SK-N-SH treated with all-trans-retinoic acid at 6 μM for 48 hours (cell line): ENCODE results near the gene OR2K2.
"Not testable (repeated sequence)": the region's sequence is repeated elsewhere in the genome, so short reads cannot be mapped to it uniquely, and the experiment has no call there.

ENCODE experiments used
- ATAC-seq: fragments of 200-7000 bp; cut with Tn5 transposase; 3 replicates; pipeline ENCODE4 v1.9.1; 2020; ENCODE audit warnings: mild to moderate bottlenecking, moderate library complexity
- ARNTL ChIP-seq: fragments of 450-650 bp; formaldehyde crosslinking; IDR thresholded peaks from 2 replicates; pipeline ENCODE4 v1.5.0; 2020; ENCODE audit warnings: low read depth, mild to moderate bottlenecking, moderate library complexity, borderline replicate concordance
- CREB5 ChIP-seq: fragments of 250-450 bp; sonication (Bioruptor Pico); IDR thresholded peaks from 2 replicates; pipeline ENCODE4 v1.5.1; 2020; ENCODE audit warnings: low read depth, mild to moderate bottlenecking, moderate library complexity
- CSRNP3 ChIP-seq: fragments of 250-450 bp; sonication (Bioruptor Pico); IDR thresholded peaks from 2 replicates; pipeline ENCODE4 v1.5.1; 2021; ENCODE audit warnings: mild to moderate bottlenecking, moderate library complexity
- ESRRG ChIP-seq: fragments of 250-450 bp; sonication (Bioruptor Pico); IDR thresholded peaks from 2 replicates; pipeline ENCODE4 v1.6.1; 2021; ENCODE audit warnings: mild to moderate bottlenecking
- ISL1 ChIP-seq: fragments of 250-450 bp; sonication (Bioruptor Pico); IDR thresholded peaks from 2 replicates; pipeline ENCODE4 v2.1.2; 2022; ENCODE audit warnings: mild to moderate bottlenecking, moderate library complexity
- OSR1 ChIP-seq: fragments of 250-450 bp; sonication (Bioruptor Pico); IDR thresholded peaks from 2 replicates; pipeline ENCODE4 v1.8.0; 2022; ENCODE audit warnings: moderate library complexity, mild to moderate bottlenecking, inconsistent platforms
- PATZ1 ChIP-seq: fragments of 250-450 bp; sonication (Bioruptor Pico); IDR thresholded peaks from 2 replicates; pipeline ENCODE4 v1.8.0; 2020; ENCODE audit warnings: mild to moderate bottlenecking, moderate library complexity, borderline replicate concordance
- PPARA ChIP-seq: fragments of 250-450 bp; sonication (Bioruptor Pico); IDR thresholded peaks from 2 replicates; pipeline ENCODE4 v1.5.0; 2020; ENCODE audit warnings: mild to moderate bottlenecking, borderline replicate concordance
- RARB ChIP-seq: fragments of 250-450 bp; sonication (Bioruptor Pico); IDR thresholded peaks from 2 replicates; pipeline ENCODE4 v1.8.0; 2021; ENCODE audit warnings: mild to moderate bottlenecking, moderate library complexity
- SNAI2 ChIP-seq: fragments of 250-450 bp; sonication (Bioruptor Pico); IDR thresholded peaks from 2 replicates; pipeline ENCODE4 v1.5.0; 2020; ENCODE audit warnings: mild to moderate bottlenecking, moderate library complexity
- TCF4 ChIP-seq: fragments of 250-450 bp; sonication (Bioruptor Pico); IDR thresholded peaks from 2 replicates; pipeline ENCODE4 v1.8.0; 2021; ENCODE audit warnings: mild to moderate bottlenecking, moderate library complexity, borderline replicate concordance
- TOX ChIP-seq: fragments of 250-450 bp; sonication (Bioruptor Pico); IDR thresholded peaks from 2 replicates; pipeline ENCODE4 v1.8.0; 2021; ENCODE audit warnings: mild to moderate bottlenecking, moderate library complexity, borderline replicate concordance
- TSHZ2 ChIP-seq: fragments of 250-450 bp; sonication (Bioruptor Pico); IDR thresholded peaks from 2 replicates; pipeline ENCODE4 v1.5.0; 2020; ENCODE audit warnings: mild to moderate bottlenecking, moderate library complexity
- ZC3H10 ChIP-seq: fragments of 250-450 bp; sonication (Bioruptor Pico); IDR thresholded peaks from 2 replicates; pipeline ENCODE4 v1.5.1; 2021; ENCODE audit warnings: mild to moderate bottlenecking, moderate library complexity
- ZFP30 ChIP-seq: fragments of 450-650 bp; formaldehyde crosslinking; IDR thresholded peaks from 2 replicates; pipeline ENCODE4 v1.5.0; 2022; ENCODE audit warnings: mild to moderate bottlenecking, moderate library complexity
- ZNF565 ChIP-seq: fragments of 450-650 bp; formaldehyde crosslinking; conservative IDR thresholded peaks from 2 replicates; pipeline ENCODE4 v1.5.0; 2020; ENCODE audit warnings: low read depth, mild to moderate bottlenecking, moderate library complexity
- ZNF70 ChIP-seq: fragments of 450-650 bp; formaldehyde crosslinking; IDR thresholded peaks from 2 replicates; pipeline ENCODE4 v1.5.0; 2020; ENCODE audit warnings: mild to moderate bottlenecking, moderate library complexity
- ZNF8 ChIP-seq: fragments of 450-650 bp; formaldehyde crosslinking; IDR thresholded peaks from 2 replicates; pipeline ENCODE4 v1.5.0; 2020; ENCODE audit warnings: mild to moderate bottlenecking, moderate library complexity

The OR2K2 gene

GRCh38 chr9:111349766-111350165, 19.7 kb upstream of the OR2K2 start:
- TF ChIP-seq ESRRG (CRISPR knock-in tag): no peak
- TF ChIP-seq ZC3H10 (CRISPR knock-in tag): no peak
- TF ChIP-seq TCF4 (CRISPR knock-in tag): no peak
- TF ChIP-seq CREB5 (CRISPR knock-in tag): no peak
- TF ChIP-seq SNAI2 (CRISPR knock-in tag): no peak
- TF ChIP-seq ARNTL: no peak
- no peak for TF ChIP-seq RARB (CRISPR knock-in tag)
- no peak for ATAC-seq

- TF ChIP-seq CREB5 (CRISPR knock-in tag) (no peak), ESRRG (CRISPR knock-in tag) (no peak), CSRNP3 (CRISPR knock-in tag) (no peak), PATZ1 (CRISPR knock-in tag) (no peak), OSR1 (CRISPR knock-in tag) (no peak), SNAI2 (CRISPR knock-in tag) (no peak), ARNTL (no peak), RARB (CRISPR knock-in tag) (no peak), ZC3H10 (CRISPR knock-in tag) (no peak), ZNF70 (CRISPR knock-in tag) (no peak), ZFP30 (CRISPR knock-in tag) (no peak)
- TF ChIP-seq, all 23 proteins: peak for 0
- ATAC-seq: no peak
Observed at GRCh38 chr9:111348821-111349271, 18.8 kb upstream of the OR2K2 start.

- ATAC-seq: not testable (repeated sequence)
Observed at GRCh38 chr9:111334318-111334863, 4.4 kb upstream of the OR2K2 start.

GRCh38 chr9:111320631-111321030, 9.4 kb downstream of the OR2K2 start:
- no peak for ATAC-seq
- TF ChIP-seq CSRNP3 (CRISPR knock-in tag) (no peak), TSHZ2 (CRISPR knock-in tag) (no peak), PPARA (no peak), SNAI2 (CRISPR knock-in tag) (no peak), ZNF8 (CRISPR knock-in tag) (no peak), OSR1 (CRISPR knock-in tag) (no peak), PATZ1 (CRISPR knock-in tag) (no peak), ZNF70 (CRISPR knock-in tag) (no peak), ISL1 (no peak), ZNF565 (CRISPR knock-in tag) (no peak), TOX (CRISPR knock-in tag) (no peak)
- TF ChIP-seq, all 23 proteins: peak for 0
